ENCODE results near the gene NDUFS5. TPM values are rescaled to one million over a fixed set of nuclear protein-coding genes. Genes with fewer than 3 reads are reported as not detected.

The NDUFS5 gene
- total RNA-seq, 4 donors from 2014 or later: 434 to 501 (median 487) TPM

DNA sequence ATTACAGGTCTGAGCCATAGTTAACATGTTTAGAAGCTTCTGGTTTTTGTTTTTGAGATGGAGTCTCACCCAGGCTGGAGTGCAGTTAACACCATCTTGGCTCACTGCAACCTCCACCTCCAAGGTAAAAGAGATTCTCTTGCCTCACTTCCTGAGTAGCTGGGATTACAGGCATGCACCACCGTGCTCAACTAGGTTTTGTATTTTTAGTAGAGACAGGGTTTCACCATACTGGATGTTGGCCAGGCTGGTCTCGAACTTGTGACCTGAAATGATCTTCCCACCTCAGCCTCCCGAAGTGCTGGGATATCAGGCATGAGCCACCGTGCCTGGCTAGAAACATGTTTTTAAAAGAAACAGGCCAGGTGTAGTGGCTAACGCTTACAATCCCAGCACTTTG, 10.5 kb downstream of the NDUFS5 start:
- TF ChIP-seq, protein P1, sequence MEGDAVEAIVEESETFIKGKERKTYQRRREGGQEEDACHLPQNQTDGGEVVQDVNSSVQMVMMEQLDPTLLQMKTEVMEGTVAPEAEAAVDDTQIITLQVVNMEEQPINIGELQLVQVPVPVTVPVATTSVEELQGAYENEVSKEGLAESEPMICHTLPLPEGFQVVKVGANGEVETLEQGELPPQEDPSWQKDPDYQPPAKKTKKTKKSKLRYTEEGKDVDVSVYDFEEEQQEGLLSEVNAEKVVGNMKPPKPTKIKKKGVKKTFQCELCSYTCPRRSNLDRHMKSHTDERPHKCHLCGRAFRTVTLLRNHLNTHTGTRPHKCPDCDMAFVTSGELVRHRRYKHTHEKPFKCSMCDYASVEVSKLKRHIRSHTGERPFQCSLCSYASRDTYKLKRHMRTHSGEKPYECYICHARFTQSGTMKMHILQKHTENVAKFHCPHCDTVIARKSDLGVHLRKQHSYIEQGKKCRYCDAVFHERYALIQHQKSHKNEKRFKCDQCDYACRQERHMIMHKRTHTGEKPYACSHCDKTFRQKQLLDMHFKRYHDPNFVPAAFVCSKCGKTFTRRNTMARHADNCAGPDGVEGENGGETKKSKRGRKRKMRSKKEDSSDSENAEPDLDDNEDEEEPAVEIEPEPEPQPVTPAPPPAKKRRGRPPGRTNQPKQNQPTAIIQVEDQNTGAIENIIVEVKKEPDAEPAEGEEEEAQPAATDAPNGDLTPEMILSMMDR (IDR thresholded peaks at IDR 0.05; ENCODE audit: low read depth): no peak

DNA sequence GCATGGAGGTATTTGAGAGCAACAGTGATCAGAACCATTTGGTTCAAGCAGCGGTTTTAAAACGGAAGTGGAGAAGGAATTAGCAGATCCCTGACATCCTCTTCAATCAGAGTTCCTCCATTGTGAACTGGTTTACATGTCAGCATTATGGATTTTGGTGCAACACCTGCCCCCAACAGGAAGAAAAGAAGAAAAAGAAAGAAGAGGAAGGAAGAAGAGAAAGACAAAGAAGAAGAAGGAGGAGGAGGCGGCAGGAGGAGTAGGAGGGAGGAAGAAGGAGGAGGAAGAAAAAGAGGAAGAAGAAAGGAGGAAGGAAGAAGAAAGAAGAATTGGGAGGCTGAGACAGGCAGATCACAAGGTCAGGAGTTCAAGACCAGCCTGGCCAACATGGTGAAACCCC, 17.4 kb downstream of the NDUFS5 start:
- TF ChIP-seq, protein P1 (IDR thresholded peaks at IDR 0.05; ENCODE audit: low read depth): no peak

GRCh38 chr1:39044762-39045161, 18.6 kb downstream of the NDUFS5 start:
- TF ChIP-seq, protein P1 (IDR thresholded peaks at IDR 0.05; ENCODE audit: low read depth): no peak

GRCh38 chr1:39045231-39045630, 19.1 kb downstream of the NDUFS5 start:
- TF ChIP-seq, protein P1 (IDR thresholded peaks at IDR 0.05; ENCODE audit: low read depth): no peak

DNA sequence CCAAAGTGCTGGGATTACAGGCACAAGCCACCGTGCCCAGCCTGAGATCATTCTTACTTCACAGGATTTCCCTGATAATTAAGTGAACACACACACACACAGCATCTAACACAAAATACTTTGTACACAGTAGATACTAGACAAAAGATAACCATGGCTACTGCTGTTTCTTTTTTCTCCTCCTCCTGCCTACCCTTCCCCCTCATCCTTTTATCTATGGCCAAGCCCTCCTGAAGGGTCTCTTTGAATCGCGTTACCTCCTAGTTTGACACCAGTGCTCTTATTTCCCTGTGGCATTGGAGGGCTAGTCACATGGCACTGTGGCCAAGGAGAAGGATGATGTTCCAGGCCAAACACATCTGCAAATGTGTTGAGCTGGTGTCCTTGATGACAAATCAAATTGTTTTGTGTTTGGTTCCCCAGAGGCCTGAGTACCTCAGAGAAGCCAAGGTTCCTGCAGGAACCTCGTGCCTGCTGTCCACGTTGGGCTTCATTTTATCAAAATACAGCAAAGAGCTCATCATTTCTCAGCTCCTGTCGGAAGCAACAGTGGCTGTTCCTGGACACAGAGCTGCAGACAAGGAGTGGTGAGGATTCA, 20.6 kb downstream of the NDUFS5 start:
- TF ChIP-seq, protein P1 (IDR thresholded peaks at IDR 0.05; ENCODE audit: low read depth): no peak

DNA sequence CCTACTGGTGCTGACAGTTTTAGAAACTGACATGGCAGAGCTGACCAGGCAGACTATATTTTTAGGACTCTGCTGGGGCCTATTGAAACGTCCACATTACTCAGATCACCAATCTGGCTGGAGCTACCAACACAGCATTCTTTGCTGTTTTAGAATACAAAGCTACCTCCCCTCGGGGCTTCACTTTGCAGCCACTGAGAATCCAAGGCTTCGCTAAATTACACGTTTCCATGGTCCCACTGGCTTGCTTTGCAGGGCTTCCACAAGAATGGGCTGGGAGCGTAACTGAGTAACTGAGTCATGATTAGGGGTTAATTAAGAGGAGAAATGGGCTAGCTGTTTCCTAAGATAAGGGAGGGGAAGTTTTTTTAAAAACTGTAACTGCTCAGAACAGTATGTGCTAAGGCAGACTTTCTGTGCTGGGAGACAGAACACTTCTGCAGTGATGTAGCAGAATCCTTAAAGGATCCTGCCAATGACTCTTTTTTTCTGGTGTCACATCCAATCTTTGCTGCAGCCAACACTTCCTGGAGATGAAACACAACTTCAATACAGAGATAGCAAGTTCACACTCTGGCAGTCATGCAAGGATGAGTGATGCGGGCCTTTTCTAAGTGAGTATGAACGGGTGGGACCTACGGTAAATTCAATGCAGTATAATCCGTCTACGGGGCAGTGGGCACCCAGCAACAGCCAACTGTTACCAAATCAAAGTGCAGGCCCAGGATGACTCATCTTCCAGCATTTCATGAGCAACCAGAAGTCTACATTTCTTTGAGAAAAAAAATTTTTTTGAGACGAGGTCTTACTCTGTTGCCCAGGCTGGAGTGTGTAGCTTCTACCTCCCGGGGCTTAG, 21.5 kb downstream of the NDUFS5 start:
- TF ChIP-seq, protein P1 (IDR thresholded peaks at IDR 0.05; ENCODE audit: low read depth): no peak

DNA sequence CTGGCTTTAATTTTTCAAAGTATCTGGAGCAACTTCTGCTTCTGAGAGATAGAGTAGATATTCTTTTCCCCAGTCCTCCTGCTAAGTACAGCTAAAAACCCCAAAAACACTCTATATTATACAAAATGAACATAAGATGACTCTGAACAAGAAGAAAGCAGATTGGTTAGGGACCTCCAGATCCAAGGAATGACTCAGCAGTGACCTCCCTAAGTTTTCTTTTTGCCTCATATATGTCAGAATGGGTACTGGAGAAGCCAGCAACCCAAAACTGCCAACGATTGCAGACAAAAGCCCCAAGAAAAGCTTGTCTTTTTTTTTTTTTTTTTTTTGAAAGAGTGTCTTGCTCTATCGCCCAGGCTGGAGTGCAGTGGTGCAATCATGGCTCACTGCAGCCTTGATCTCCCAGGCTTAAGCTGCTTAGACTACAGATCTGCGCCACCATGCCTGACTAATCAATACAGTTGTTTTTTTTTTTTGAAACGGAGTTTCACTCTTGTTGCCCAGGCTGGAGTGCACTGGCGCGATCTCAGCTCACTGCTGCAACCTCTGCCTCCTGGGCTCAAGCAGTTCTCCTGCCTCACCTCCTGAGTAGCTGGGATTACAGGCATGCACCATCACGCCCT, 22.7 kb downstream of the NDUFS5 start:
- TF ChIP-seq, protein P1 (IDR thresholded peaks at IDR 0.05; ENCODE audit: low read depth): no peak
